Activated CD8-positive, alpha-beta memory T cell treated with anti-CD3 and anti-CD28 coated beads for 48 hours (primary cell): ENCODE results near the gene CABP4.
A peak's percentile ranks its signal among the peaks of the same experiment; 100 is the strongest.

ENCODE experiments used
- DNase-seq, 3 experiments: peaks; one replicate each; pipeline ENCODE4 v3.0.0-alpha.2; 2020; ENCODE audit warnings: low read depth in 2 of 3, low spot score in 2 of 3

CABP4 gene

GRCh38 chr11:67455054-67455453 lies at the start of gene CABP4:
Gene CABP4 (plus strand): TSS chr11:67455354. CDS start chr11:67455424, 70 bp downstream.
- no peak for DNase-seq

- DNase-seq: no peak
Measured at GRCh38 chr11:67405688-67406339, 49.3 kb upstream of the CABP4 start.

GRCh38 chr11:67406420-67406968 lies 48.7 kb upstream of the CABP4 start:
- DNase-seq: no peak

DNA sequence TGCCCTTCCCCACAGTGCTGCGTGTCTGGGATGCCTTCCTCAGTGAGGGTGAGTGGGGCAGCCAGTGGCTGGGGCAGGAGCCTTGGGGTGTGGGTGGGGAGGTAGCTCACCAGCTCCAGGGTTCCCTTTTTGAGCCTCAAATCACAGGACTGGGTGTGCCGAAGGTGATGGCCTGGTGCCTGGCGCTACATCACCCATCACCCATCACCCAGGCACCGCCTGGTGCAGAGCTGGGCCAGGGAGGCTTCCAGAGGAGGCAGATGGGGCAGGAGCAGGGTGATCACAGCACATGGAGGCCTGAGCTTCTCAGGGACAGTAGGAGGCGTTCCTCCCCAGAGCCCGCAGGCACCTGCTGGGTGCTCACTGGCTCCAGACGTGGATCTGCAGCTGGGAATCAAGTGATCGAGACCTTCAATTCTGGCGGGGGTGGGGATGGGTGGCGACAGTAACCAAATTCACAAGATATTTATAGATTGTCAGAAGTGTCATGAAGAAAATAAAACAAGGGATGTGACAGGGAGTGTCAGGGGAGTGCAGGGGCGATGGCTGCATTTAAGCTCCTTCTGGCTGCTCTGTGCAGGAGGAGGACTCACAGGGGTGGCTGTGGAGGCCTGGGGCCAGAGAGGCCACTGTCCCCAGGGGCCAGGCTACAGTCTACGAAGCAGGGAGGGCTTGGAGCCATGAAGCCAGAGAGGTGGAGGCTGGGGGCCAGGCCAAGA lies 48.0 kb upstream of the CABP4 start:
- no peak for DNase-seq

DNA sequence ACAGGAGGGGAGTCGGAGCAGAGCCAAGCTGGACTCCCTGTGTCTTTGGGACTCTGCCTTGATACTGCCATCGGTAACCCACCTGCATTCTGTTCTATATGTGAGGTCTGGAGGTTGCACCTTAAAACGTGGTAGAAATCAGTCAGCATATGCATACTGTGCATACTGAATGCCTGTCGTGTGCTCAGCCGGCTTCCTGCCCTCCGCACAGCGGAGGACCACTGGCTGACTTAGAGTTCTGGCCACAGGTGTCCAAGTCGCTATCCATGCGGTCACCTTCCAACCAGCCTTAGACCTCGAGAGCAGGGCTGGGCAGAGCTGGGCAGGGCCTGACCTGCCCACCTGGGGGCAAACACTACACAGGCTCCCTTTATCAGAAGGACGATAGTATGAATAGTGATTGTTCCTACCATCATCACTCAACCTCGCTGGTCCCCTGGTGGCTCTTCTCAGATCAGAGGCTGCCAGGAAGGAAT lies 47.4 kb upstream of the CABP4 start:
- DNase-seq: no peak

- DNase-seq: no peak
Measured at GRCh38 chr11:67408437-67409200, 46.5 kb upstream of the CABP4 start.

DNA sequence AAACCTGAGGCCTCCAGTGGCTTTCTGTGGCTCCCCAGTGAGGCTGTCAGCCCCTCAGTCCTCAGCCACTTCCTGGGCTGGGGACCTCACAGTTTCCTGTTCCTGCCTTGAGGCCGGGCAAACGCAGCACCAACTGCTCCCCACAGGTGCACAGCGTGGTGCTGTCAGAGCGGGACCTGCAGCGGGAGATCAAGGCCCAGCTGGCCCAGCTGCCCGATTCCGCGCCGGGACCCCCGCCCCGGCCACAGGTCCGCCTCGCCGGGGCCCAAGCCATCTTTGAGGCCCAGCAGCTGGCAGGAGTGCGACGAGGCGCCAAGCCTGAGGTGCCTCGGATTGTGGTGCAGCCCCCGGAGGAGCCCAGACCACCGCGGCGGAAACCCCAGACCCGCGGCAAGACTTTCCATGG lies 45.9 kb upstream of the CABP4 start:
- DNase-seq: peak in 1 of 3 experiments; percentile 62

- no peak for DNase-seq
Measured at GRCh38 chr11:67409781-67410368, 45.3 kb upstream of the CABP4 start.

DNA sequence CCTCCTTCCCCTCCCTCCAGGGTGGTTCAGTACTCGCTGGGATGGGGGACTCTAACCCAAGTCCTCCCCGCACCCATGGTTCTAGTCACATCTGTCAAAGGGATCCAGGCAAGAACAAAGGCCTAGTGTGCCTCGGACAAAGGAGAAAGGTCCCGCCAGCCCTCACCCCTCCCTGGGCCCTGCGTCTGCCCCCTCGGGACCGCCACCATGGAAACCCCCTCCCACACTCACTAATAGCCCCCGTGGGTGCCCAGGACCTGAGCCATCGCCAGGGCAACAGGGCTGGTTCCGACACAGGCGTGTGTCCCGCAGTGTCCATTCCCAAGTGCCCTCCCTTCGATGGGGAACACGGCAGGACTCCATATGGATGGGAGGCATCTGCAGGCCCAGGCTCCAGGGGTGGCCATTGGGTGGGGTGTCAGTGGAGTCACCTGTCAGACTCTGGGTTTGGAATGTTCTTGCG lies 44.8 kb upstream of the CABP4 start:
- DNase-seq: no peak

DNA sequence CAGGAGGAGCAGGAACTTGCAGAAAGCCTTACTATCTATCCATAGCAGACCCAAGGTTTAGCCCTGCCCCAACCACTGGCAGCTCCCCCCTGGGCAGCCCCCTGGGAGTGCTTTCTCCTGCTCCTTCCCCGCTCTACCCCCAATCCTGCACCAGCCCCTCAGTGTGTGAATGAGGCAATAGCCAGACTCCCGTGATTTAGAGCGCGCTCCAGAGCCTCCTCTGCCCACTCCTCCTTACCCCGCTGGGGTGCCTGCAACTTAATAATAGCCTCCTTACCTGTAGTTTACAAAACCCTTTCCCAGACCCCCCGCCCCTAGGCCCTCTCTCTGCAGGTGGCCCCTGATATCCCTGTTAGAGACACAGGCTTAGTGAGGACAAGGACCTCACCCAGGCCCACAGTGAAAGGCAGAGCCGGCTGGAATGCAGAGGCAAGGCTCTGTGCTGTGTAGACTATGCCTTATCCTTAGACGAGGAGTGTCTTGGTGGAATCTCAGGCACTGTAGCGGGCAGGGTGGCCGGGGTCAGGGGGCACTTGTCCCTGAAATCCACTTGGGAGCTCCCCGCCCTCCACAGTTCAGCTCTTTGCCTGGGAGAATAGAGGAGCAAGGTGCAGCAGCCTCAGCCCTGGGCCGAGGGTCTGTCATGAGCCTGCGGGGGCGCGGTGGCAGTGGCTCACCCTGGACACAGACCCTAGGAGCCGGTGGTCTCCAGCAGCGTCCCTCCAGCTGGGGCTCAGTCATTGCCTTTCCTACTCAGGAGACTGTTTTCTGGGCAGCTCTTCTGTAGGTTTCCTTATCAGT lies 44.0 kb upstream of the CABP4 start:
- no peak for DNase-seq

DNA sequence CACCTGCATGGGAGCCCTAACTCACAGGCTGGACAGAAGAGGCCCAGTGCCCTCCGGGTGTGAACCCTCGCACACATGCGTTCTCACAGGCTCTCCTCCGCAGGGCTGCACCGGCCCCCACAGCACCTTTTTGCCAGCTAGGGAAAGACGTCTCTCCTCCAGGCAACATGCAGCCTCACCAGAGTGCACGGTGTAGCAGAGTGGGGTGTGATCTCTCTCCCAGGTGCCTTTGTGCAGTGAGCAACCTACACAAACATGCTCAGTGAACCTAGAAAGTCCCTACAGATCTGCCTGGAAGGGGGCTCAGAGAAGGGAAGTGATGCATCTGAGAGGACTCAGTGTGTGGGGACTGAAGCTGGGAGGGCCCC lies 43.4 kb upstream of the CABP4 start:
- DNase-seq: no peak

- no peak for DNase-seq
Measured at GRCh38 chr11:67412495-67413179, 42.5 kb upstream of the CABP4 start.

DNA sequence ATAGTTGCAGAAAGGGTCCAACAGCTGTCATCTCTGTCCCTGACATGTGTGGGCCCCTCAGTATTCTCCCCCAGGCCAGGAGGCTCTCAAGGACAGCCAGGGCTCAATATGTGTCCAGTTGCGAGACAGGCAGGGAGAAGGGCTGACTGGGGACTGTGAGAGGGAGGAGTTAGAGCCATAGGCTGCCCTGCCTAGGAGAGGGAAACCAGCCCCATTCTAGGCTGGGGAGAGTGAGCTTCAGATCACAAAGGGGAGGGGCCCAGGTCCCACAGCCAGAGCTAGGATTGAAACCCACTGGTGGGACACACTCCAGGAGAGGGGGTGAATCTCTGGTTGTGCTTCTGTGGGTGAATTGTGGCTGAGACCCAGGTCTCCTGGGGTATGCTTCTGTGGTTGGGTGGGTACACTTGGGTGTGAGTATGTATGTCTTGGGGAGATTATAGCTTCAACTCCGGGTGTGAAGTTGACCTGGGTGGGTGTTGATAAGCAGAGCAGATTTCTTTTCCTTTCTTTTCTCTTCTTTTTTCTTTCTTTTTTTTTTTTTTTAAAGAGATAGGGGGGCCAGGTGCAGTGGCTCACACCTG lies 41.8 kb upstream of the CABP4 start:
- no peak for DNase-seq

DNA sequence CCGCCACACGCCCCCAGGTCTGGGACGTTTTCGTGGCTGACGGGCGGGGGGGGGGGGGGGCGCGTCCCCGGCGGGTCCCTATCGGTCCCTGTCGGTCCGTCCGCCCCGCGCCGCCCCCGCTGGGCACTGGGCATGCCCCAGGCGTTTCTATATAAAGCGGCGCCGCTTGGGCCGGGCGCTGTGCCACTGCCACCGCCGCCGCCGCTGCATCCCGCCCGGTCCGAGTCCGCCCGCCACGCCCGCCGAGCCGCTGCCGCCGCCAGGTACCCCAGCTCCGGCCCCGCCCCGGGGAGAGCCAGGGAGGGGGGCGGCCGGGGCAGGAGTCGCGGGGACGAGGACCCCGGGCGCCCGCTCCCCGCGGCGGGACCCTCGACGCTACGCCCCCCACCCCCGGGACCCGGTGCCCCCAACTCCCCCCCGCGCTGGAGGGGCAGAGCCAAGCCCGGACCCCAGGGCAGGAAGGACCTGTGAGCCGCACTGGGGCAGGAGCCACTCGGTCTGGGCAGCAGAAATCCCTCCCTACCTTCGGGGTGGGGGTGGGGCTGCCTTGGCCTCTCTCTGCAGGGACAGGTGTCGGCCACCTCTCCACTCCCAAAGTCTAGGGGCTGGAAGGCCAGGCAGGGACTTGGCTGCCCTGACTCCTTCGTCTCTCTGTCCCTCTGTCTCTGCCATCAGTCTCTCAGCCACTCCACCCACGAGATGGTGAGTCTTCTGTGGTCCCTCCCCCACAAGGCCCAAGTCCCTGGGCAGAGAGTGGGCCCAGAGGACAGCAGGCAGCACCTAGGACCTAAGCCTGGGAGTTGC lies 39.5 kb upstream of the CABP4 start, which contains the start of gene CARNS1:
TSS of gene CARNS1 (plus strand) at position 178 of the 804 bp plus-strand sequence. CDS start at position 700, 522 bp downstream.
- no peak for DNase-seq

DNA sequence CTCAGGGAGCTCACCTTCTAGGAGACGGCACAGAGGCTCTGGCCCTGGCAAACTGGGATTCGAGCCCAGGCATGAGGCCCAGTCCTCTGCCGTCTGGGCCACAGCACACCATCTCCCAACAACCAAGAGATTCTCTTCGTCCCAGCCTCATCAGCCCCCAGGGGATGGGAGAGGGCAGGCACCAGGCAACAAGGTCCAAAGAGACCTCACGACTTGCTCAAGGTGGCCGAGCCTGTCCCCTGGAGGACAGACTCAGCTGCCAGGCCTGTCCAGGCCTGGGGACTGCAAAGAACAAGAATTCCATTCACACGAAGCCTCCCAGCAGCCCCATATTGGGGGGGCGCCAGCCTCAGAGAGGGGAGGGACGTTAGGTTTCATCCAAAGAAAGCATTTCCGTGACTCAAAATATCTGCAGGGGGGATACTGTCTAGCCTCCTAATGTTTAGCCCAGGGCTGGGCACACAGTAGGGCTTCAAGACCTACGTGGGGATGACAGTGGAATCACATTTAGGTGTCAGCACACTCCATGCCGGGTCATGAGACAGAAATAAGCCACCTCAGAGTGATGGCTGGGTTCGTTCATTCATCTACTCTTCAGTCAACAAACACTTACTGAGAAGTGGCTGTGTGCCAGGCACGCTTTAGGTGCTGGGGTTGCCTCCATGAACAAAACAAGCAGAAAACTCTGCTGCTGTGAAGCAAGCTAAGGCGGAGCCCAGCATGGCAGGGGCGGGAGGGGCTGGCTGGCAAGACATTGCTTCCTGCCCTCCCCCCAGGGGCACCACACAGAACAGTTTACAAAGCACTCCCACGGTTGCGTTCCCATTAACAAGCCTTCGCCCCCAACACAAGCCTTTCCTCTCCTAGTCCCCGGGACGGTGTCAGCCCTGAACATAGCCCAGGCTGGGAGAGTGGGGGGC lies 38.5 kb upstream of the CABP4 start:
- DNase-seq: no peak

GRCh38 chr11:67417425-67417824 lies 37.7 kb upstream of the CABP4 start:
- DNase-seq: no peak

- DNase-seq: no peak
Measured at GRCh38 chr11:67418476-67419281, 36.5 kb upstream of the CABP4 start.
